Breast epithelium (tissue), 4 donors: ENCODE results near the gene KIF6. TPM values are rescaled to one million over a fixed set of nuclear protein-coding genes. Genes with fewer than 3 reads are reported as not detected.

Source experiments
- DNase-seq, 2 donors: peaks; one replicate each; pipeline ENCODE4 v3.0.0-alpha.2; 2019; ENCODE audit warnings: low spot score in 2 of 2
- H3K27ac ChIP-seq, 2 donors: fragments of 200-600 bp; sonication (generic) in 1 of 2; one replicate each; pipeline ENCODE4 v1.5.1; 2016 to 2019; ENCODE audit warnings: mild to moderate bottlenecking in 1 of 2
- H3K27me3 ChIP-seq, 2 donors: fragments of 200-600 bp; sonication (generic) in 1 of 2; one replicate each; pipeline versions ENCODE4 v1.5.1 to v1.6.0; 2017 to 2019; ENCODE audit warnings: control low read depth in 1 of 2, mild to moderate bottlenecking in 1 of 2
- H3K36me3 ChIP-seq: fragments of 200-600 bp; one replicate; pipeline ENCODE4 v1.5.1; 2019
- H3K4me1 ChIP-seq, 2 donors: fragments of 200-600 bp; sonication (generic); one replicate each; pipeline ENCODE4 v1.5.1; 2016 to 2019; ENCODE audit warnings: control low read depth in 1 of 2
- H3K4me3 ChIP-seq, 3 donors: fragments of 200-600 bp; sonication (generic); 1 replicate in 2 of 3; 2 replicates in 1 of 3; pipeline ENCODE4 v1.5.1; 2016 to 2019; ENCODE audit warnings: mild to moderate bottlenecking in 3 of 3, moderate library complexity in 2 of 3
- H3K9me3 ChIP-seq, 2 donors: fragments of 200-600 bp; sonication (generic) in 1 of 2; one replicate each; pipeline ENCODE4 v1.5.1; 2016 to 2019; ENCODE audit warnings: control low read depth in 1 of 2
- POLR2A ChIP-seq: fragments of 450-650 bp; IDR thresholded peaks from one replicate; pipeline ENCODE4 v1.6.1; 2016; ENCODE audit warnings: antibody characterized with exemption, mild to moderate bottlenecking, moderate library complexity
- POLR2AphosphoS5 ChIP-seq, 3 donors: sonication (generic); formaldehyde crosslinking; IDR thresholded peaks; one replicate each; pipeline ENCODE4 v1.6.1; 2017; ENCODE audit warnings: antibody characterized with exemption in 3 of 3
- intact Hi-C: fragments of 100-400 bp; cut with DNase I; formaldehyde crosslinking; loops from one replicate; pipeline ENCODE4 v1.15.1; 2023; ENCODE audit warnings: low total_unique reads
- total RNA-seq, 3 donors: library from RNA; depleted of rRNA; stranded (reverse); fragments of >200 nt; gene quantifications; one replicate each; pipeline ENCODE4 v1.1.0, GENCODE V29; 2016
- TF ChIP-seq, protein P1 (sequence below), 3 donors: fragments of 450-650 bp; IDR thresholded peaks; one replicate each; pipeline ENCODE4 v1.5.1; 2016 to 2017; ENCODE audit warnings: antibody characterized with exemption in 3 of 3, mild to moderate bottlenecking in 3 of 3, moderate library complexity in 3 of 3

KIF6 gene
- total RNA-seq, 3 donors from 2014 or later: under 0.01 to 0.80 (median 0.15) TPM

- Histone ChIP-seq H3K9me3 (no peaks in the 10 kb centered on the region), H3K36me3 (no peaks in the 10 kb centered on the region), H3K27ac (no peak overlapping the region), H3K4me1 (no peaks in the 10 kb centered on the region), H3K4me3 (no peak overlapping the region), H3K27me3 (no peaks in the 10 kb centered on the region)
- no peak for DNase-seq
- no peak for TF ChIP-seq POLR2AphosphoS5 (IDR thresholded peaks at IDR 0.05)
- TF ChIP-seq, protein P1, sequence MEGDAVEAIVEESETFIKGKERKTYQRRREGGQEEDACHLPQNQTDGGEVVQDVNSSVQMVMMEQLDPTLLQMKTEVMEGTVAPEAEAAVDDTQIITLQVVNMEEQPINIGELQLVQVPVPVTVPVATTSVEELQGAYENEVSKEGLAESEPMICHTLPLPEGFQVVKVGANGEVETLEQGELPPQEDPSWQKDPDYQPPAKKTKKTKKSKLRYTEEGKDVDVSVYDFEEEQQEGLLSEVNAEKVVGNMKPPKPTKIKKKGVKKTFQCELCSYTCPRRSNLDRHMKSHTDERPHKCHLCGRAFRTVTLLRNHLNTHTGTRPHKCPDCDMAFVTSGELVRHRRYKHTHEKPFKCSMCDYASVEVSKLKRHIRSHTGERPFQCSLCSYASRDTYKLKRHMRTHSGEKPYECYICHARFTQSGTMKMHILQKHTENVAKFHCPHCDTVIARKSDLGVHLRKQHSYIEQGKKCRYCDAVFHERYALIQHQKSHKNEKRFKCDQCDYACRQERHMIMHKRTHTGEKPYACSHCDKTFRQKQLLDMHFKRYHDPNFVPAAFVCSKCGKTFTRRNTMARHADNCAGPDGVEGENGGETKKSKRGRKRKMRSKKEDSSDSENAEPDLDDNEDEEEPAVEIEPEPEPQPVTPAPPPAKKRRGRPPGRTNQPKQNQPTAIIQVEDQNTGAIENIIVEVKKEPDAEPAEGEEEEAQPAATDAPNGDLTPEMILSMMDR (IDR thresholded peaks at IDR 0.05): no peak
- TF ChIP-seq POLR2A: no peak
- intact Hi-C loops: no loop called here
These were observed 184.8 kb downstream of the KIF6 start for GRCh38 chr6:39540454-39540853.

DNA sequence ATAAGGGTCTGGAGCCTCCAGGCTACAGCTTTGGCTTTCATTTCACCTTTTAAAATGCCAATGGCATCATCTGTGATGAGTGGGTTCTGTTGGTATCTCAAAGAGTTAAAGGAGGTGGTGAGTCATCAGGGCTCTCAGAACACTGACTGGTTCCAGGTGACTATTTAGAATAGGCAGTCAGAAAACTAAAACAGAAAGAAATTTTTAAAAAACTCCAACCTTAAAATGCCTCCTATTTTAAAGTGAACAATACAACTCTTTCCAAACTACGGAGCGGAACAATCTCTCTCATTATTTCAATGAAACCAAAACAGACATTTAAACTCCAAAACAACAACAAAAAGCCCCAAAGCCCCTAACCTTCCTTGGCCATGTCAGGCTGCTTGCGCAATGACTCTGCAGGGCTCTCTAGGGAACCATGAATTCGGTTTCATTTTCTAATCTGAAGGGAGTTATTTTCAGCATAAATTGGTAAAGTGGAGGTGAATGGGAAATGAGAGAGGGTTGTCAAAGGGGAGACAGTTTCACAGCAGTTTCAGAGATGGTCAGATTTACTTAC lies 194.9 kb downstream of the KIF6 start:
- peak in 1 of 3 donors; percentile 47 for TF ChIP-seq POLR2AphosphoS5 (IDR thresholded peaks at IDR 0.05)
- no peak for TF ChIP-seq POLR2A
- Histone ChIP-seq H3K27me3 (no peaks in the 10 kb centered on the region), H3K36me3 (no peaks in the 10 kb centered on the region), H3K4me3 (peak overlapping the region in 1 of 3 donors; percentile 41), H3K4me1 (peaks cover 0 to 3% of the 10 kb centered on the region in 2 donors), H3K9me3 (no peaks in the 10 kb centered on the region), H3K27ac (peak overlapping the region in 1 of 2 donors; percentile 43)
- no peak for DNase-seq
- intact Hi-C loops: no loop called here

DNA sequence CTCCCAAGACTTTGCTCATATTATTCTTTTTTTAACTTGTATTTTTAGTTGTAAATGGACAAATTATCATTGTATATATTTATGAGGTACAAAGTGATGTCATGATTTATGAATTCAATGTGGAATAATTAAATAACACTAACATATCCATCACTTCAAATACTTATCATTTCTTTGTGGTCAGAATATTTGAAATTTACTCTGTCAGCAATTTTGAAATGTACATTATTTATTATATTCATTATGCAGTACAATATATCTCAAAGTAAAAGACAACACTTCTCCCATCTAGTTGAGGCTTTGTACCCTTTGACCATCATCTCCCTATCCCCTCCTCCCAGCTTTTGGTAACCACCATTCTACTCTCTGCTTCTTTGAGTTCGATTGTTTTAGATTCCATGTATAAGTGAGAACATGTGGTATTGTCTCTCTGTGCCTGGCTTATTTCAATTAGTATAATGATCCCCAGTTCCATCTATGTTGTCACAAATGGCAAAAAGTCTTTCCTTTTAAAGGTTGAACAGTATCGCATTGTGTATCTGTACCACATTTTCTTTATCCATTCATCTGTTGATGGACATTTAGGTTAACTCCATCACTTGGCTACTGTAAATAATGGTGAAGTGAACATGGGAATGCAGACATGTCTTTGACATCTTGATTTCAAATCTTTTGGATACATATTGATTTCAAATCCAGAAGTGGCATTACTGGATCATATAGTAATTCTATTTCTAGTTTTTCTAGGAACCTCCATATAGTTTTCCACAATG lies 197.2 kb downstream of the KIF6 start:
- H3K27ac ChIP-seq: no peak overlapping the region
- H3K9me3 ChIP-seq: no peaks in the 10 kb centered on the region
- H3K27me3 ChIP-seq: no peaks in the 10 kb centered on the region
- no peak for DNase-seq
- no peak overlapping the region for H3K4me3 ChIP-seq
- no peak for TF ChIP-seq POLR2A
- no peak for TF ChIP-seq POLR2AphosphoS5 (IDR thresholded peaks at IDR 0.05)
- TF ChIP-seq, protein P1 (IDR thresholded peaks at IDR 0.05): no peak
- no peaks in the 10 kb centered on the region for H3K36me3 ChIP-seq
- peaks cover 0 to 3% of the 10 kb centered on the region in 2 donors for H3K4me1 ChIP-seq
- intact Hi-C loops: no loop called here

GRCh38 chr6:39524007-39524406 lies 201.2 kb downstream of the KIF6 start:
- Histone ChIP-seq H3K4me3 (no peak overlapping the region), H3K4me1 (no peaks in the 10 kb centered on the region), H3K27me3 (no peaks in the 10 kb centered on the region), H3K9me3 (no peaks in the 10 kb centered on the region), H3K36me3 (no peaks in the 10 kb centered on the region), H3K27ac (no peak overlapping the region)
- no peak for DNase-seq
- TF ChIP-seq POLR2AphosphoS5 (IDR thresholded peaks at IDR 0.05) (no peak), POLR2A (no peak)
- TF ChIP-seq, protein P1 (IDR thresholded peaks at IDR 0.05): no peak
- intact Hi-C loops: no loop called here

- Histone ChIP-seq H3K27me3 (no peaks in the 10 kb centered on the region), H3K4me3 (no peak overlapping the region), H3K4me1 (no peaks in the 10 kb centered on the region), H3K27ac (no peak overlapping the region), H3K9me3 (no peaks in the 10 kb centered on the region), H3K36me3 (no peaks in the 10 kb centered on the region)
- TF ChIP-seq POLR2A (no peak), POLR2AphosphoS5 (IDR thresholded peaks at IDR 0.05) (no peak)
- TF ChIP-seq, protein P1 (IDR thresholded peaks at IDR 0.05): no peak
- intact Hi-C loops: no loop called here
- DNase-seq: no peak
These were observed 203.2 kb downstream of the KIF6 start for GRCh38 chr6:39521958-39522357.
